A673 (cell line): ENCODE data around the gene SCARB1. TPM values are rescaled to one million over a fixed set of nuclear protein-coding genes. Genes with fewer than 3 reads are reported as not detected.

Experiments used
- BruUV-seq: library from RNA; stranded (reverse); fragments of 400-500 nt; replicated peaks from 2 replicates; lab custom pipeline; 2021; lab: Mats Ljungman, UMichigan
- CTCF ChIA-PET: fragments of 300-600 bp; sonication (Branson Sonifier 250); formaldehyde crosslinking; loops from one replicate; lab custom pipeline; 2022; ENCODE audit warnings: antibody characterized with exemption; lab: Charles Lee
- POLR2A ChIA-PET: fragments of 300-600 bp; sonication (Branson Sonifier 250); formaldehyde crosslinking; loops from one replicate; lab custom pipeline; 2022; ENCODE audit warnings: antibody characterized with exemption; ENCODE audit not compliant: low non-redundant PET; lab: Charles Lee
- DNase-seq: peaks from one replicate; pipeline ENCODE4 v3.0.0-alpha.2; 2015; ENCODE audit warnings: low spot score
- H3K27ac ChIP-seq: fragments of 200-600 bp; sonication (generic); 2 replicates; pipeline ENCODE4 v1.5.1; 2016; ENCODE audit warnings: mixed run types, low read depth, mild to moderate bottlenecking, mixed read lengths, antibody characterized with exemption, low read length; ENCODE audit not compliant: poor library complexity, severe bottlenecking
- H3K27me3 ChIP-seq: fragments of 200-600 bp; sonication (generic); replicated peaks from 2 replicates; pipeline ENCODE4 v1.6.1; 2017; ENCODE audit warnings: mixed run types, low read depth, mild to moderate bottlenecking, mixed read lengths, antibody characterized with exemption, low read length; ENCODE audit not compliant: insufficient read depth, poor library complexity
- H3K36me3 ChIP-seq: fragments of 200-600 bp; sonication (generic); 2 replicates; pipeline ENCODE4 v1.6.1; 2016; ENCODE audit warnings: mixed run types, mild to moderate bottlenecking, mixed read lengths, antibody characterized with exemption, low read length; ENCODE audit not compliant: insufficient read depth, poor library complexity, severe bottlenecking
- H3K4me1 ChIP-seq: fragments of 200-600 bp; sonication (generic); 2 replicates; pipeline ENCODE4 v1.6.1; 2017; ENCODE audit warnings: mixed run types, mild to moderate bottlenecking, mixed read lengths, antibody characterized with exemption, low read length; ENCODE audit not compliant: insufficient read depth, poor library complexity, severe bottlenecking
- H3K4me3 ChIP-seq: fragments of 200-600 bp; sonication (generic); 2 replicates; pipeline ENCODE4 v1.5.1; 2016; ENCODE audit warnings: low read depth, mixed run types, mild to moderate bottlenecking, mixed read lengths, low read length; ENCODE audit not compliant: poor library complexity, severe bottlenecking
- H3K9me3 ChIP-seq: fragments of 200-600 bp; sonication (generic); 2 replicates; pipeline ENCODE4 v1.6.1; 2016; ENCODE audit warnings: mixed run types, low read depth, mild to moderate bottlenecking, mixed read lengths, antibody characterized with exemption, low read length; ENCODE audit not compliant: poor library complexity, severe bottlenecking
- CTCF ChIP-seq: fragments of 300-800, 200-600 bp; sonication (generic); conservative IDR thresholded peaks from 2 replicates; pipeline ENCODE4 v1.5.1; 2017; ENCODE audit warnings: low read depth, mild to moderate bottlenecking, antibody characterized with exemption, low read length, moderate library complexity, mixed read lengths
- EZH2 ChIP-seq: fragments of 200-600 bp; sonication (generic); IDR thresholded peaks from 2 replicates; pipeline ENCODE4 v1.6.1; 2017; ENCODE audit warnings: borderline replicate concordance, low read depth, mild to moderate bottlenecking, mixed read lengths, antibody characterized with exemption, low read length; ENCODE audit not compliant: poor library complexity, severe bottlenecking
- intact Hi-C: fragments of 100-400 bp; cut with micrococcal nuclease; formaldehyde crosslinking; loops from one replicate; pipeline ENCODE4 v1.10.0; 2022; ENCODE audit not compliant: unreplicated experiment
- total RNA-seq: library from RNA; stranded (reverse); gene quantifications from 2 replicates; pipeline ENCODE4 v1.2.3, GENCODE V29; 2021

The SCARB1 gene
- total RNA-seq, 1 experiment from 2014 or later = 74.6 TPM

GRCh38 chr12:124864326-124864752, 675 bp upstream of the SCARB1 start:
- peaks cover 21% of the 10 kb centered on the region for H3K4me1 ChIP-seq
- intact Hi-C loops = no loop called here
- TF ChIP-seq EZH2 = no peak
- no peak for TF ChIP-seq CTCF
- DNase-seq = no peak
- no peaks in the 10 kb centered on the region for H3K9me3 ChIP-seq
- ChIA-PET CTCF (no interaction called here), POLR2A (interaction anchor here (0.5 kb wide), 1 partner anchor 570 kb away, joined by 3 read pairs; the partner anchor contains the start of gene RFLNA)
- H3K27me3 ChIP-seq = no peaks in the 10 kb centered on the region
- H3K27ac ChIP-seq = peak overlapping the region; percentile 79
- peak overlapping the region; percentile 70 for H3K4me3 ChIP-seq
- H3K36me3 ChIP-seq = peaks cover 19% of the 10 kb centered on the region
- BruUV-seq = no TSS peak

GRCh38 chr12:124862768-124863415, 772 bp downstream of the SCARB1 start:
- ChIA-PET POLR2A (no interaction called here), CTCF (no interaction called here)
- no TSS peak for BruUV-seq
- intact Hi-C loops = no loop called here
- Histone ChIP-seq H3K27me3 (no peaks in the 10 kb centered on the region), H3K36me3 (peaks cover 19% of the 10 kb centered on the region), H3K27ac (peak overlapping the region; percentile 82), H3K9me3 (no peaks in the 10 kb centered on the region), H3K4me1 (peaks cover 21% of the 10 kb centered on the region), H3K4me3 (peak overlapping the region; percentile 70)
- DNase-seq = peak; percentile 41
- TF ChIP-seq EZH2 (no peak), CTCF (no peak)

- TSS peak; percentile 28 for BruUV-seq
- intact Hi-C loops = no loop called here
- H3K4me3 ChIP-seq = peak overlapping the region; percentile 70
- peaks cover 21% of the 10 kb centered on the region for H3K4me1 ChIP-seq
- peaks cover 19% of the 10 kb centered on the region for H3K36me3 ChIP-seq
- peak overlapping the region; percentile 82 for H3K27ac ChIP-seq
- no peak for DNase-seq
- no peak for TF ChIP-seq EZH2
- no peak for TF ChIP-seq CTCF
- H3K27me3 ChIP-seq = no peaks in the 10 kb centered on the region
- POLR2A ChIA-PET = no interaction called here
- H3K9me3 ChIP-seq = no peaks in the 10 kb centered on the region
- CTCF ChIA-PET = no interaction called here
Observed at GRCh38 chr12:124861898-124862676, 1.6 kb downstream of the SCARB1 start.
